ENCODE data around the gene ADAMTS14. TPM values are rescaled to one million over a fixed set of nuclear protein-coding genes. Genes with fewer than 3 reads are reported as not detected.

ADAMTS14 gene
- total RNA-seq, 1 donor from 2014 or later = 19.4 TPM

DNA sequence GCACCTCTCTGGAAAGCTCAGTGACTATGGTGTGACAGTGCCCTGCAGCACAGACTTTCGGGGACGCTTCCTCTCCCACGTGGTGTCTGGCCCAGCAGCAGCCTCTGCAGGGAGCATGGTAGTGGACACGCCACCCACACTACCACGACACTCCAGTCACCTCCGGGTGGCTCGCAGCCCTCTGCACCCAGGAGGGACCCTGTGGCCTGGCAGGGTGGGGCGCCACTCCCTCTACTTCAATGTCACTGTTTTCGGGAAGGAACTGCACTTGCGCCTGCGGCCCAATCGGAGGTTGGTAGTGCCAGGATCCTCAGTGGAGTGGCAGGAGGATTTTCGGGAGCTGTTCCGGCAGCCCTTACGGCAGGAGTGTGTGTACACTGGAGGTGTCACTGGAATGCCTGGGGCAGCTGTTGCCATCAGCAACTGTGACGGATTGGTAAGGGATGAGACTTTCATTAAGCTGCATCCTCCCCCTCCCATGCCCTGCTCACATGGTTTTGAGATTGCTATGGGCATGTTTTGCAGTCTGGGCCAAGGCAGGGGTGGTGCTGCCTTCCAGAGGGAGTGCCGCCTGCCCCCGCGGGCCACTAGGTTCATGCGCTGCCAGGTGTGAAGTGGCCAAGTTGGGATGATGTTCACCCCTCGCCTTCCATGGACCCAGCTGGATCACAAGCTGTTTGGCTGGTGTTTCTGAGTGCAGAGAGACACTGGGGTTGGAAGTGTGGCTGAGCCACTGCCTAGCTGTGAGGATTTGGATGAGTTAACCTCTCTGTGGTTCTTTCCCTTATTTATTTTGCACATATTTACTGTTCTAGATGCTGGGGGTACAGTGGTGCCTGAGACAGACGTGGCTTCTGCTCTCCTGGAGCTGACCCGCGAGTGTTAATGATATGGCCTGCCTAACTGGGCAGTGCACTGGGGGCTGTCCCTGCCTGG lies 2.5 kb downstream of the ADAMTS14 start:
- peaks cover 8% of the 10 kb centered on the region for H3K36me3 Mint-ChIP-seq (ENCODE audit: low read depth, unreplicated experiment)
- peaks cover 41% of the 10 kb centered on the region for H3K4me1 Mint-ChIP-seq (ENCODE audit: low read depth, unreplicated experiment)
- H3K79me2 ChIP-seq (ENCODE audit: insufficient read depth, low read length) = peaks cover 53% of the 10 kb centered on the region
- peaks cover 10% of the 10 kb centered on the region for H3K27me3 Mint-ChIP-seq (ENCODE audit: low read depth, unreplicated experiment)
- peaks cover 35% of the 10 kb centered on the region for H3K4me1 ChIP-seq (ENCODE audit: insufficient read depth, low read length)
- TF ChIP-seq, protein P1, sequence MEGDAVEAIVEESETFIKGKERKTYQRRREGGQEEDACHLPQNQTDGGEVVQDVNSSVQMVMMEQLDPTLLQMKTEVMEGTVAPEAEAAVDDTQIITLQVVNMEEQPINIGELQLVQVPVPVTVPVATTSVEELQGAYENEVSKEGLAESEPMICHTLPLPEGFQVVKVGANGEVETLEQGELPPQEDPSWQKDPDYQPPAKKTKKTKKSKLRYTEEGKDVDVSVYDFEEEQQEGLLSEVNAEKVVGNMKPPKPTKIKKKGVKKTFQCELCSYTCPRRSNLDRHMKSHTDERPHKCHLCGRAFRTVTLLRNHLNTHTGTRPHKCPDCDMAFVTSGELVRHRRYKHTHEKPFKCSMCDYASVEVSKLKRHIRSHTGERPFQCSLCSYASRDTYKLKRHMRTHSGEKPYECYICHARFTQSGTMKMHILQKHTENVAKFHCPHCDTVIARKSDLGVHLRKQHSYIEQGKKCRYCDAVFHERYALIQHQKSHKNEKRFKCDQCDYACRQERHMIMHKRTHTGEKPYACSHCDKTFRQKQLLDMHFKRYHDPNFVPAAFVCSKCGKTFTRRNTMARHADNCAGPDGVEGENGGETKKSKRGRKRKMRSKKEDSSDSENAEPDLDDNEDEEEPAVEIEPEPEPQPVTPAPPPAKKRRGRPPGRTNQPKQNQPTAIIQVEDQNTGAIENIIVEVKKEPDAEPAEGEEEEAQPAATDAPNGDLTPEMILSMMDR (IDR thresholded peaks at IDR 0.05; ENCODE audit: insufficient read depth, low read depth, low read length) = no peak
- TF ChIP-seq EZH2 (IDR thresholded peaks at IDR 0.05; ENCODE audit: insufficient read depth, low read length) = no peak
- H3K27ac Mint-ChIP-seq (ENCODE audit: unreplicated experiment) = peak overlapping the region; percentile 62
- no peaks in the 10 kb centered on the region for H3K27me3 ChIP-seq (ENCODE audit: insufficient read depth, low read length)
- no peaks in the 10 kb centered on the region for H3K9me3 ChIP-seq (ENCODE audit: insufficient read depth, low read depth, low read length)
- no peak overlapping the region for H2AFZ ChIP-seq (ENCODE audit: low read depth, low read length)
- H3K36me3 ChIP-seq (ENCODE audit: insufficient read depth, low read length) = peaks cover 2% of the 10 kb centered on the region
- H3K4me3 Mint-ChIP-seq (ENCODE audit: unreplicated experiment) = peak overlapping the region; percentile 45
- peak overlapping the region; percentile 92 for H3K4me2 ChIP-seq (ENCODE audit: low read length)
- H3K9ac ChIP-seq (ENCODE audit: low read length) = peak overlapping the region; percentile 89
- DNase-seq (ENCODE audit: low read depth) = no peak
- no peak overlapping the region for H3K4me3 ChIP-seq (ENCODE audit: insufficient read depth, low read depth, low read length)
- no peaks in the 10 kb centered on the region for H3K9me3 Mint-ChIP-seq (ENCODE audit: unreplicated experiment)
- H4K20me1 ChIP-seq (ENCODE audit: insufficient read depth, low read length) = peaks cover 22% of the 10 kb centered on the region
- FAIRE-seq = no peak
- H3K27ac ChIP-seq (ENCODE audit: low read depth, low read length) = no peak overlapping the region

DNA sequence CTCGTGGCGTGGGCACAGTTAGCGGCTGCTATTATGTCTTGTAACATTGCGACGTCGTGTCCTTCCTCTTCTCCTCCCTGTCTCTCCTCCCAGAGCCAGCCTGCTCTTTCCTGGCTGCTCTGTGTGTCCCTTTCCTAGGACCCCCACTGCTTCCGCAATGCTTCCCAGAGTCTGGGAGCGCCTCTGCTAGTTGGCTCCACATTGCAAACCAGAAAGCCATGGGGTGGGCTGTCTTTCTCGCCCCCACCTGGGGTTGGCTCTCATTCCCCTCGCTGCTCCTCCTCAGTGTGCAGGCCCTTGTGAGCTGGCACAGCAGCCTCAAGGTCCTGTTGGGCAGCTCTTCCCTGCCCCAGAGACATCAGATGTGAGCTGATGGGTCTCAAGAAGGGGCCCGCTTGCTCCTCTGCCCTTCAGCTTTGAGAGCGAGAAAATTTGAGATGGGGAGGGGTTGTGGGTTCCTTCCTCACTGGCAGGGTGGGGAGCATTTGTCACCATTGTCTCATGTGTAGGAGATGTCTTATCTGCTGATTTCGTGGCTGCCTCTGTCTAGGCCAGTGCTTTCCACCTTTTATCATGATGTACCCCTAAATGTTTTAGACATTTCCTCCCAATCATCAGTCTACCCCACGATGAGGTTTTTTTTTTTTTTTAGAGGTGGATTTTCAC lies 3.3 kb downstream of the ADAMTS14 start:
- Histone ChIP-seq H3K27me3 (ENCODE audit: insufficient read depth, low read length) (no peaks in the 10 kb centered on the region), H3K79me2 (ENCODE audit: insufficient read depth, low read length) (peaks cover 55% of the 10 kb centered on the region), H3K9ac (ENCODE audit: low read length) (no peak overlapping the region), H4K20me1 (ENCODE audit: insufficient read depth, low read length) (peaks cover 26% of the 10 kb centered on the region), H3K4me1 (ENCODE audit: insufficient read depth, low read length) (peaks cover 36% of the 10 kb centered on the region), H3K27ac (ENCODE audit: low read depth, low read length) (no peak overlapping the region), H3K36me3 (ENCODE audit: insufficient read depth, low read length) (peaks cover 2% of the 10 kb centered on the region), H3K4me2 (ENCODE audit: low read length) (peak overlapping the region; percentile 92), H3K9me3 (ENCODE audit: insufficient read depth, low read depth, low read length) (no peaks in the 10 kb centered on the region), H3K4me3 (ENCODE audit: insufficient read depth, low read depth, low read length) (no peak overlapping the region), H2AFZ (ENCODE audit: low read depth, low read length) (no peak overlapping the region)
- H3K4me3 Mint-ChIP-seq (ENCODE audit: unreplicated experiment) = peak overlapping the region; percentile 45
- H3K9me3 Mint-ChIP-seq (ENCODE audit: unreplicated experiment) = no peaks in the 10 kb centered on the region
- peaks cover 10% of the 10 kb centered on the region for H3K27me3 Mint-ChIP-seq (ENCODE audit: low read depth, unreplicated experiment)
- no peak for FAIRE-seq
- H3K27ac Mint-ChIP-seq (ENCODE audit: unreplicated experiment) = no peak overlapping the region
- DNase-seq (ENCODE audit: low read depth) = no peak
- peaks cover 41% of the 10 kb centered on the region for H3K4me1 Mint-ChIP-seq (ENCODE audit: low read depth, unreplicated experiment)
- TF ChIP-seq, protein P1 (IDR thresholded peaks at IDR 0.05; ENCODE audit: insufficient read depth, low read depth, low read length) = no peak
- TF ChIP-seq EZH2 (IDR thresholded peaks at IDR 0.05; ENCODE audit: insufficient read depth, low read length) = no peak
- peaks cover 8% of the 10 kb centered on the region for H3K36me3 Mint-ChIP-seq (ENCODE audit: low read depth, unreplicated experiment)

Measured in astrocyte (in vitro differentiated cells and primary cell).